DND-41 (cell line): ENCODE results near the gene SLK.
A peak's percentile ranks its signal among the peaks of the same experiment; 100 is the strongest.

Experiments
- EZH2 ChIP-seq: IDR thresholded peaks from 3 replicates; pipeline ENCODE4 v1.6.1; 2012; ENCODE audit warnings: borderline replicate concordance, low read depth, mild to moderate bottlenecking, moderate library complexity, low read length, inconsistent platforms; ENCODE audit not compliant: severe bottlenecking
- TF ChIP-seq, protein P1 (sequence below): IDR thresholded peaks from 2 replicates; pipeline ENCODE4 v1.5.1; 2012; ENCODE audit warnings: borderline replicate concordance, low read length, moderate library complexity, mild to moderate bottlenecking; ENCODE audit not compliant: poor library complexity, severe bottlenecking; ENCODE audit errors: extremely low read depth

DNA sequence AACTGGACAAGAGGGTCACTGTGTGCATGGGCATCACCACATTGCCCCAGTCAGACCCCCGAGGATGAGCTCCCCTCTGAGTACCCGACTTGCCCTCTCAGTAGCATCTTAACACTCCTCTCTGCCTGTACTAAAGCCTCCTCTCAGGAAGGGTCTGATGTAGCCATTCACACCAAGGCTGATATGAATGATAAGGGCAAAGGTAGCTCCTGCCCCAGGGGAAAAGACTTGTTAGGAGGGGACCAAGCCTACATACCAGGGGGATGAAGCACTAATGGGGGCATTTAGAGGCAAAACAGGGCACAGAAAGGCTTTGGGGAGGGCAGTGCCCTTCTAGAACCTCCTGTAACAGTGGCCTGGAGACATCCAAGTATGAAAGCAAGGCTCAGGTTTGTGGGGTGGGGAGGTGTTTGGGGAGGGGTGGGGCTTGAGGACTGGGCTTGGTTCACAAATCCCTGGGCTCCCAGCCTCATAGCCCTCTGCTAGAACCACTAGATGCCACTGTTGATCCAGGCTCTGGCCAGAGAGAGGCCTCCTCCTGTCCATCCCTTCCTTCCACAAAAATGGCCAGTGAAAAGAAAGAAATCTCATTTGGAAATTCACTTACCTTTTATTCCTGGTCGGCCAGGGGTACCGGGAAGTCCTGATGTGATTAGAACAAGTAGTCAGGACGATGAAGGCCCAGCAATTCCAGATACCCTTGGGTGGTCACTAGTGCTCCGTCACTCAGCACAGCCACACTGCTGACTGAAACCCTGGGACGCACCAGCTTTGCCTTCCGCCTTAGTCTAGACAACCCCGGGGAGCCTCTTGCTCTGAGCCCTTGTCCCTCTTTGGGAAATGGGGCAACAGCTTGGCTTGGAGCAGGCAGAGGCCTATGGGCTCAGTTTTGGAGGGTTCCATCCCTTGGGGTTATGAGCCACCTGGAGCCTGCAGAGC, 78.5 kb downstream of the SLK start:
- TF ChIP-seq, protein P1, sequence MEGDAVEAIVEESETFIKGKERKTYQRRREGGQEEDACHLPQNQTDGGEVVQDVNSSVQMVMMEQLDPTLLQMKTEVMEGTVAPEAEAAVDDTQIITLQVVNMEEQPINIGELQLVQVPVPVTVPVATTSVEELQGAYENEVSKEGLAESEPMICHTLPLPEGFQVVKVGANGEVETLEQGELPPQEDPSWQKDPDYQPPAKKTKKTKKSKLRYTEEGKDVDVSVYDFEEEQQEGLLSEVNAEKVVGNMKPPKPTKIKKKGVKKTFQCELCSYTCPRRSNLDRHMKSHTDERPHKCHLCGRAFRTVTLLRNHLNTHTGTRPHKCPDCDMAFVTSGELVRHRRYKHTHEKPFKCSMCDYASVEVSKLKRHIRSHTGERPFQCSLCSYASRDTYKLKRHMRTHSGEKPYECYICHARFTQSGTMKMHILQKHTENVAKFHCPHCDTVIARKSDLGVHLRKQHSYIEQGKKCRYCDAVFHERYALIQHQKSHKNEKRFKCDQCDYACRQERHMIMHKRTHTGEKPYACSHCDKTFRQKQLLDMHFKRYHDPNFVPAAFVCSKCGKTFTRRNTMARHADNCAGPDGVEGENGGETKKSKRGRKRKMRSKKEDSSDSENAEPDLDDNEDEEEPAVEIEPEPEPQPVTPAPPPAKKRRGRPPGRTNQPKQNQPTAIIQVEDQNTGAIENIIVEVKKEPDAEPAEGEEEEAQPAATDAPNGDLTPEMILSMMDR = peak; percentile 29
- TF ChIP-seq EZH2 = no peak
